Smooth muscle cell (in vitro differentiated cells): ENCODE data around the gene NFKBIB. TPM values are rescaled to one million over a fixed set of nuclear protein-coding genes. Genes with fewer than 3 reads are reported as not detected.
"Not testable (repeated sequence)": the region's sequence is repeated elsewhere in the genome, so short reads cannot be mapped to it uniquely, and the experiment has no call there.

Source experiments
- DNase-seq: peaks from one replicate; lab custom pipeline; 2025; ENCODE audit not compliant: unreplicated experiment; lab: John Stamatoyannopoulos, UW
- H2AFZ ChIP-seq: fragments of 200-600 bp; sonication (generic); 2 replicates; pipeline ENCODE4 v1.6.0; 2016; ENCODE audit warnings: antibody characterized with exemption, low read depth, mild to moderate bottlenecking
- H3F3A ChIP-seq: fragments of 200-600 bp; sonication (generic); 2 replicates; pipeline ENCODE4 v1.6.0; 2017; ENCODE audit warnings: antibody characterized with exemption, low read depth
- H3K27ac ChIP-seq: fragments of 200-600 bp; sonication (generic); 2 replicates; pipeline ENCODE4 v1.5.1; 2016; ENCODE audit warnings: low read depth, mild to moderate bottlenecking
- H3K27me3 ChIP-seq: fragments of 200-600 bp; sonication (generic); 2 replicates; pipeline ENCODE4 v1.6.1; 2016; ENCODE audit warnings: low read depth, mild to moderate bottlenecking
- H3K36me3 ChIP-seq: fragments of 200-600 bp; sonication (generic); 2 replicates; pipeline ENCODE4 v1.5.1; 2016; ENCODE audit warnings: low read depth
- H3K4me1 ChIP-seq: fragments of 200-600 bp; sonication (generic); 2 replicates; pipeline ENCODE4 v1.5.1; 2016; ENCODE audit warnings: low read depth
- H3K4me2 ChIP-seq: fragments of 200-600 bp; sonication (generic); 2 replicates; pipeline ENCODE4 v1.6.0; 2016; ENCODE audit warnings: mild to moderate bottlenecking
- H3K4me3 ChIP-seq: fragments of 200-600 bp; sonication (generic); 2 replicates; pipeline ENCODE4 v1.5.1; 2016; ENCODE audit warnings: mild to moderate bottlenecking
- H3K79me2 ChIP-seq: fragments of 200-600 bp; sonication (generic); 2 replicates; pipeline ENCODE4 v1.6.0; 2016; ENCODE audit warnings: low read depth, mild to moderate bottlenecking
- H3K9ac ChIP-seq: fragments of 200-600 bp; sonication (generic); 2 replicates; pipeline ENCODE4 v1.6.0; 2016; ENCODE audit warnings: low read depth
- H3K9me3 ChIP-seq: fragments of 200-600 bp; sonication (generic); replicated peaks from 2 replicates; pipeline ENCODE4 v1.5.1; 2016; ENCODE audit warnings: low read depth
- H4K20me1 ChIP-seq: fragments of 200-600 bp; sonication (generic); 2 replicates; pipeline ENCODE4 v1.6.0; 2016; ENCODE audit warnings: low read depth
- CTCF ChIP-seq: fragments of 200-600 bp; sonication (generic); IDR thresholded peaks from 2 replicates; pipeline ENCODE4 v1.5.1; 2017; ENCODE audit warnings: borderline replicate concordance, mild to moderate bottlenecking, antibody characterized with exemption; ENCODE audit not compliant: insufficient read depth, poor library complexity, severe bottlenecking
- WGBS: methylation state at CpG from one replicate; pipeline ENCODE4 v1.1.7; 2016; ENCODE audit warnings: low lambda C conversion rate; 5-methylcytosine and 5-hydroxymethylcytosine counted together
- polyA plus RNA-seq: library from polyadenylated mRNA; unstranded; fragments of >200 nt; fragmentation: Nextera tagmentation; extraction: Ambion mirVana; gene quantifications from 2 replicates; pipeline ENCODE4 v1.2.1, GENCODE V29; 2016
- total RNA-seq: library from RNA; depleted of rRNA; stranded (reverse); fragments of >200 nt; gene quantifications from 2 replicates; pipeline ENCODE4 v1.2.3, GENCODE V29; 2014

NFKBIB gene
- total and polyA plus RNA-seq, 2 experiments from 2014 or later: 10.9 to 19.2 TPM

- Histone ChIP-seq H3K27ac (no peak overlapping the region), H3K79me2 (no peaks in the 10 kb centered on the region), H3K4me2 (peak overlapping the region; percentile 88), H4K20me1 (no peaks in the 10 kb centered on the region), H3K4me3 (peak overlapping the region; percentile 36), H3K36me3 (no peaks in the 10 kb centered on the region), H3K9me3 (no peaks in the 10 kb centered on the region), H3K4me1 (no peaks in the 10 kb centered on the region), H3K27me3 (no peaks in the 10 kb centered on the region), H3F3A (no peaks in the 10 kb centered on the region), H2AFZ (peak overlapping the region; percentile 89), H3K9ac (no peak overlapping the region)
- 26% methylated on average over 47 of the region's 62 CpGs for WGBS
- peak; percentile 23 for DNase-seq
- peak; percentile 83 for TF ChIP-seq CTCF
Observed at GRCh38 chr19:38869836-38870607, 29.7 kb upstream of the NFKBIB start.

- Histone ChIP-seq H2AFZ (no peak overlapping the region), H3F3A (no peaks in the 10 kb centered on the region), H3K79me2 (no peaks in the 10 kb centered on the region), H3K9me3 (no peaks in the 10 kb centered on the region), H3K27me3 (no peaks in the 10 kb centered on the region), H4K20me1 (no peaks in the 10 kb centered on the region), H3K27ac (no peak overlapping the region), H3K36me3 (no peaks in the 10 kb centered on the region), H3K4me2 (no peak overlapping the region), H3K4me1 (no peaks in the 10 kb centered on the region), H3K4me3 (no peak overlapping the region), H3K9ac (no peak overlapping the region)
- no peak for TF ChIP-seq CTCF
- DNase-seq: no peak
- 91% methylated on average over 19 of the region's 19 CpGs for WGBS
Observed at GRCh38 chr19:38870612-38871011, 29.2 kb upstream of the NFKBIB start.

GRCh38 chr19:38873400-38873799, 26.4 kb upstream of the NFKBIB start:
- not testable (repeated sequence) for H3K36me3 ChIP-seq, H3K4me3 ChIP-seq, H3K79me2 ChIP-seq, H3K27me3 ChIP-seq, H3K9ac ChIP-seq, H3K9me3 ChIP-seq, H3K27ac ChIP-seq, H4K20me1 ChIP-seq, H3K4me2 ChIP-seq, H3F3A ChIP-seq, DNase-seq, H2AFZ ChIP-seq, H3K4me1 ChIP-seq
- WGBS: 97% methylated on average over 10 of the region's 10 CpGs

GRCh38 chr19:38875656-38876395, 23.9 kb upstream of the NFKBIB start:
- no peak for TF ChIP-seq CTCF
- WGBS: 79% methylated on average over 6 of the region's 6 CpGs

More at GRCh38 chr19:38875656-38876395, 23.9 kb upstream of the NFKBIB start:
- no peaks in the 10 kb centered on the region for H3K4me1 ChIP-seq
- H3F3A ChIP-seq: no peaks in the 10 kb centered on the region
- H3K4me3 ChIP-seq: no peak overlapping the region
- H3K27me3 ChIP-seq: no peaks in the 10 kb centered on the region
- DNase-seq: no peak
- H3K79me2 ChIP-seq: no peaks in the 10 kb centered on the region
- H2AFZ ChIP-seq: no peak overlapping the region
- H3K9ac ChIP-seq: no peak overlapping the region
- H3K36me3 ChIP-seq: no peaks in the 10 kb centered on the region
- H4K20me1 ChIP-seq: no peaks in the 10 kb centered on the region
- no peak overlapping the region for H3K4me2 ChIP-seq
- no peak overlapping the region for H3K27ac ChIP-seq
- no peaks in the 10 kb centered on the region for H3K9me3 ChIP-seq
